ENCODE measurements around the gene PMAIP1. TPM values are rescaled to one million over a fixed set of nuclear protein-coding genes. Genes with fewer than 3 reads are reported as not detected.

Gene PMAIP1
- total and polyA plus RNA-seq, 2 of the 8 experiments (the other 6 are each of a cell fraction or from before 2014, with no cell fraction given), result 51.7 to 84.1 TPM

DNA sequence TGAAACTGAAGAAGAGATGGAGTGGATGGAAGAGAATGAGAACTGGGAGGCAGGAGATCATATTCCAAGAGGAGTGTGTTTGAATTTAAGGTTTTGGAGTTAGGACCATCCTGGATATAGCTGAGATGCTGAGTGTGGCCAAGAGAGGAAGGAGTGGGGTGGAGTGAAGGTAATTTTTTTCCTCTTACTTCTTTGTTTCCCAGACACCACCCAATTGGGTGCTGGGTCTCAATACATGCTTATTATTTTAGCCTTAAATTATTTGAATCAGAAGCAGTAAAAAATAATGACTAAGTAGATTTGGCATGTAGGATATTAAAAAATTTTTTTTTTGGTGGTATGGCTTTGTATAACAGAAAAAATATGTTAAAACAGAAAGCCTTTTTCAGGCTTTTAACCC lies 39.3 kb downstream of the PMAIP1 start:
- Histone ChIP-seq H2BK12ac (ENCODE audit: low read depth, low read length) (no peak overlapping the region), H2BK120ac (replicated peaks; ENCODE audit: low read depth, low read length) (no peak overlapping the region), H3K27ac (ENCODE audit: low read depth, low read length) (no peak overlapping the region), H3K79me2 (ENCODE audit: control insufficient read depth in 1 of 2, insufficient read depth in 2 of 2, low read length in 2 of 2) (no peaks in the 10 kb centered on the region), H3K9me3 (ENCODE audit: insufficient read depth in 2 of 2, low read depth in 1 of 2, low read length in 1 of 2) (no peaks in the 10 kb centered on the region), H3K14ac (ENCODE audit: insufficient read length) (no peak overlapping the region), H2AFZ (ENCODE audit: low read length) (no peak overlapping the region; the same call in 1 of the 2 replicates), H3K36me3 (ENCODE audit: control insufficient read depth in 2 of 4, insufficient read depth in 4 of 4, low read length in 3 of 4) (no peaks in the 10 kb centered on the region), H4K20me1 (replicated peaks in 1 of 2; ENCODE audit: control insufficient read depth in 1 of 2, insufficient read depth in 2 of 2, low read length in 2 of 2) (no peaks in the 10 kb centered on the region), H3K9ac (replicated peaks in 1 of 4; ENCODE audit: extremely low read depth in 1 of 4, low read depth in 3 of 4, low read length in 3 of 4) (no peak overlapping the region), H3K4me3 (ENCODE audit: extremely low read depth in 1 of 4, insufficient read depth in 2 of 4, low read depth in 3 of 4, low read length in 4 of 4) (no peak overlapping the region), H2BK20ac (ENCODE audit: low read length) (no peak overlapping the region), H3K27me3 (replicated peaks in 1 of 4; ENCODE audit: control insufficient read depth in 3 of 4, extremely low read depth in 1 of 4, insufficient read depth in 3 of 4, low read length in 3 of 4) (no peaks in the 10 kb centered on the region; a peak in 1 of 7 replicates), H3K4ac (replicated peaks; ENCODE audit: insufficient read length, low read depth, low read length) (no peak overlapping the region), H3K56ac (replicated peaks; ENCODE audit: insufficient read length, low read depth, low read length) (no peak overlapping the region), H3K79me1 (ENCODE audit: low read depth, low read length) (no peaks in the 10 kb centered on the region), H3K23me2 (ENCODE audit: low read depth, low read length) (no peaks in the 10 kb centered on the region), H3K4me2 (ENCODE audit: insufficient read depth in 1 of 2, low read depth in 2 of 2, low read length in 2 of 2) (no peak overlapping the region), H4K8ac (ENCODE audit: extremely low read depth, insufficient read depth, low read length) (no peak overlapping the region), H3K18ac (ENCODE audit: extremely low read depth, low read length) (no peak overlapping the region), H2BK5ac (ENCODE audit: low read depth, low read length) (no peak overlapping the region), H3K23ac (ENCODE audit: insufficient read length) (no peak overlapping the region), H4K5ac (ENCODE audit: insufficient read length, low read depth, low read length) (no peak overlapping the region), H2BK15ac (ENCODE audit: low read length) (no peak overlapping the region), H3K4me1 (replicated peaks in 1 of 4; ENCODE audit: control insufficient read depth in 3 of 4, insufficient read depth in 4 of 4, low read length in 3 of 4) (0 out of 7 replicates have a peak, but pooled peaks cover 0 to 2% (median 0%) of the 10 kb centered on the region in 4 experiments), H2AK5ac (ENCODE audit: low read depth, low read length) (no peak overlapping the region), H4K91ac (replicated peaks; ENCODE audit: insufficient read length, low read length) (no peak overlapping the region)
- no peak for FAIRE-seq
- CTCF ChIA-PET (ENCODE audit: partially characterized antibody), result interaction anchor here (1.6 kb wide), 1 partner anchor 16 kb away, joined by 3 read pairs; no protein-coding TSS in a partner anchor
- POLR2A ChIA-PET (ENCODE audit: partially characterized antibody), result no interaction called here
- TF ChIP-seq, protein P1, sequence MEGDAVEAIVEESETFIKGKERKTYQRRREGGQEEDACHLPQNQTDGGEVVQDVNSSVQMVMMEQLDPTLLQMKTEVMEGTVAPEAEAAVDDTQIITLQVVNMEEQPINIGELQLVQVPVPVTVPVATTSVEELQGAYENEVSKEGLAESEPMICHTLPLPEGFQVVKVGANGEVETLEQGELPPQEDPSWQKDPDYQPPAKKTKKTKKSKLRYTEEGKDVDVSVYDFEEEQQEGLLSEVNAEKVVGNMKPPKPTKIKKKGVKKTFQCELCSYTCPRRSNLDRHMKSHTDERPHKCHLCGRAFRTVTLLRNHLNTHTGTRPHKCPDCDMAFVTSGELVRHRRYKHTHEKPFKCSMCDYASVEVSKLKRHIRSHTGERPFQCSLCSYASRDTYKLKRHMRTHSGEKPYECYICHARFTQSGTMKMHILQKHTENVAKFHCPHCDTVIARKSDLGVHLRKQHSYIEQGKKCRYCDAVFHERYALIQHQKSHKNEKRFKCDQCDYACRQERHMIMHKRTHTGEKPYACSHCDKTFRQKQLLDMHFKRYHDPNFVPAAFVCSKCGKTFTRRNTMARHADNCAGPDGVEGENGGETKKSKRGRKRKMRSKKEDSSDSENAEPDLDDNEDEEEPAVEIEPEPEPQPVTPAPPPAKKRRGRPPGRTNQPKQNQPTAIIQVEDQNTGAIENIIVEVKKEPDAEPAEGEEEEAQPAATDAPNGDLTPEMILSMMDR (IDR thresholded peaks at IDR 0.05; ENCODE audit: control extremely low read depth in 1 of 3, insufficient read depth in 1 of 3, low read depth in 1 of 3, low read length in 3 of 3), result no peak
- TF ChIP-seq SP1 (IDR thresholded peaks at IDR 0.05; ENCODE audit: low read depth, low read length) (no peak), POLR2AphosphoS5 (IDR thresholded peaks at IDR 0.05; ENCODE audit: low read depth, low read length) (no peak), BACH1 (IDR thresholded peaks at IDR 0.05; ENCODE audit: low read length) (no peak), JUN (IDR thresholded peaks at IDR 0.05; ENCODE audit: low read depth, low read length) (no peak), HDAC2 (IDR thresholded peaks at IDR 0.05; ENCODE audit: borderline replicate concordance in 1 of 2, low read depth in 2 of 2, low read length in 2 of 2) (no peak), EZH2 (IDR thresholded peaks at IDR 0.05; ENCODE audit: low read depth, low read length, severe bottlenecking) (no peak), TCF12 (IDR thresholded peaks at IDR 0.05; ENCODE audit: low read depth, low read length) (no peak)
- no peak for DNase-seq (ENCODE audit: low read depth in 1 of 2, low spot score in 2 of 2)
